Fibroblast of lung (primary cell): ENCODE measurements around the gene MOBP. TPM values are rescaled to one million over a fixed set of nuclear protein-coding genes. Genes with fewer than 3 reads are reported as not detected.

ENCODE experiments used
- DNase-seq, 2 donors: peaks; one replicate each; pipeline versions ENCODE4 v3.0.0 to v3.0.0-alpha.2; 2010; ENCODE audit warnings: low read depth in 2 of 2
- H2AFZ ChIP-seq: 2 replicates; pipeline ENCODE4 v1.5.1; 2012; ENCODE audit warnings: low read length, control low read depth, inconsistent platforms
- H3K27ac ChIP-seq: 2 replicates; pipeline ENCODE4 v1.5.1; 2011; ENCODE audit warnings: low read length, control low read depth; ENCODE audit not compliant: insufficient read depth
- H3K27me3 ChIP-seq: 2 replicates; pipeline ENCODE4 v1.5.1; 2011; ENCODE audit warnings: mild to moderate bottlenecking, low read length; ENCODE audit not compliant: control insufficient read depth, insufficient read depth
- H3K36me3 ChIP-seq: 2 replicates; pipeline ENCODE4 v1.5.1; 2011; ENCODE audit warnings: low read length; ENCODE audit not compliant: control insufficient read depth, insufficient read depth
- H3K4me1 ChIP-seq: 2 replicates; pipeline ENCODE4 v1.5.1; 2011; ENCODE audit warnings: low read length; ENCODE audit not compliant: control insufficient read depth, insufficient read depth; ENCODE audit errors: extremely low read depth
- H3K4me2 ChIP-seq: 2 replicates; pipeline ENCODE4 v1.5.1; 2011; ENCODE audit warnings: low read length, control low read depth; ENCODE audit not compliant: insufficient read depth; ENCODE audit errors: extremely low read depth
- H3K4me3 ChIP-seq, 4 experiments: fragments of 200-600 bp in 1 of 4; sonication (generic) in 1 of 4; replicated peaks in 1 of 4; 2 replicates each; pipeline ENCODE4 v1.5.1; 2011 to 2016; ENCODE audit warnings: low read length in 4 of 4, low read depth in 3 of 4, mild to moderate bottlenecking in 3 of 4, control low read depth in 2 of 4, inconsistent platforms in 1 of 4, mixed read lengths in 1 of 4; ENCODE audit not compliant: insufficient read depth in 1 of 4; ENCODE audit errors: control extremely low read depth in 1 of 4
- H3K79me2 ChIP-seq: 2 replicates; pipeline ENCODE4 v1.5.1; 2012; ENCODE audit warnings: mild to moderate bottlenecking, low read length, inconsistent platforms; ENCODE audit not compliant: control insufficient read depth, insufficient read depth
- H3K9ac ChIP-seq: 2 replicates; pipeline ENCODE4 v1.5.1; 2011; ENCODE audit warnings: mild to moderate bottlenecking, low read length, control low read depth; ENCODE audit not compliant: insufficient read depth
- H3K9me3 ChIP-seq: 2 replicates; pipeline ENCODE4 v1.5.1; 2012; ENCODE audit warnings: low read depth, low read length; ENCODE audit not compliant: control insufficient read depth, insufficient read depth
- H4K20me1 ChIP-seq: 2 replicates; pipeline ENCODE4 v1.5.1; 2011; ENCODE audit warnings: low read length; ENCODE audit not compliant: control insufficient read depth, insufficient read depth; ENCODE audit errors: extremely low read depth
- EZH2 ChIP-seq: IDR thresholded peaks from 2 replicates; pipeline ENCODE4 v1.5.1; 2012; ENCODE audit warnings: low read length, control low read depth, mild to moderate bottlenecking; ENCODE audit errors: missing control alignments
- polyA plus RNA-seq, 2 donors: library from polyadenylated mRNA; depleted of rRNA in 1 of 2; stranded (reverse) in 1 of 2; unstranded in 1 of 2; fragments of >200 nt; gene quantifications; 2 replicates each; pipeline ENCODE4 v1.2.1, GENCODE V29; 2011 to 2012; ENCODE audit warnings: missing spikeins in 1 of 2
- total RNA-seq: library from RNA; depleted of rRNA; stranded (reverse); fragments of >200 nt; gene quantifications from 2 replicates; pipeline ENCODE4 v1.2.1, GENCODE V29; 2014
- TF ChIP-seq, protein P1 (sequence below), 2 donors: IDR thresholded peaks in 1 of 2; conservative IDR thresholded peaks in 1 of 2; 1 replicate in 1 of 2; 2 replicates in 1 of 2; pipeline ENCODE4 v1.5.1; 2011 to 2012; ENCODE audit warnings: low read length in 2 of 2, control low read depth in 1 of 2, inconsistent platforms in 1 of 2, low read depth in 1 of 2, mild to moderate bottlenecking in 1 of 2

MOBP gene
- total and polyA plus RNA-seq, 2 donors (not counting 1 experiment from before 2014, with no cell fraction given) = not detected

DNA sequence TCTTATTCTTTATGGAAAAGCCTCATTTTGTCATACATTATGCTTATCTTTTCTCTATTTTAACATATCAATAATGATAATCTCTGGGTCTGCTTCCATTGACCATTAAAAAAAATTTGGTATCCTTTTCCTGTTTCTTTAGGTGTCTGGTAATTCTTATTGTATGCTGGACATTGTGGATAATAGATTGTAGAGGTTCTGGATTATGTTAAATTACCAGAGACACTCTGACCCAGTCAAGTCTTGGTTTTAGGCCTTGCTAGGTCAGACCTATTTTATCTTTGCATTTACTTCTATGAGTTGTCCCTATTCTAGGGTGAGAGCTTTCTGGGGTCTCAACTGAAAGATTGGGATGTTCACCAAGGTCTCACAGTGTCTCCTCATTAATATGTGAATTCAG lies 9.3 kb downstream of the MOBP start:
- Histone ChIP-seq H3K4me2 (no peak overlapping the region), H3K27me3 (no peaks in the 10 kb centered on the region), H3K79me2 (no peaks in the 10 kb centered on the region), H4K20me1 (no peaks in the 10 kb centered on the region), H3K4me3 (no peak overlapping the region), H3K9ac (no peak overlapping the region), H3K4me1 (no peaks in the 10 kb centered on the region), H2AFZ (no peak overlapping the region), H3K9me3 (no peaks in the 10 kb centered on the region), H3K36me3 (no peaks in the 10 kb centered on the region), H3K27ac (no peak overlapping the region)
- DNase-seq = no peak
- TF ChIP-seq, protein P1, sequence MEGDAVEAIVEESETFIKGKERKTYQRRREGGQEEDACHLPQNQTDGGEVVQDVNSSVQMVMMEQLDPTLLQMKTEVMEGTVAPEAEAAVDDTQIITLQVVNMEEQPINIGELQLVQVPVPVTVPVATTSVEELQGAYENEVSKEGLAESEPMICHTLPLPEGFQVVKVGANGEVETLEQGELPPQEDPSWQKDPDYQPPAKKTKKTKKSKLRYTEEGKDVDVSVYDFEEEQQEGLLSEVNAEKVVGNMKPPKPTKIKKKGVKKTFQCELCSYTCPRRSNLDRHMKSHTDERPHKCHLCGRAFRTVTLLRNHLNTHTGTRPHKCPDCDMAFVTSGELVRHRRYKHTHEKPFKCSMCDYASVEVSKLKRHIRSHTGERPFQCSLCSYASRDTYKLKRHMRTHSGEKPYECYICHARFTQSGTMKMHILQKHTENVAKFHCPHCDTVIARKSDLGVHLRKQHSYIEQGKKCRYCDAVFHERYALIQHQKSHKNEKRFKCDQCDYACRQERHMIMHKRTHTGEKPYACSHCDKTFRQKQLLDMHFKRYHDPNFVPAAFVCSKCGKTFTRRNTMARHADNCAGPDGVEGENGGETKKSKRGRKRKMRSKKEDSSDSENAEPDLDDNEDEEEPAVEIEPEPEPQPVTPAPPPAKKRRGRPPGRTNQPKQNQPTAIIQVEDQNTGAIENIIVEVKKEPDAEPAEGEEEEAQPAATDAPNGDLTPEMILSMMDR (conservative IDR thresholded peaks at IDR 0.05 in 1 of 2, IDR thresholded peaks at IDR 0.05 in 1 of 2; ENCODE audit: low read depth in 1 of 2, low read length in 2 of 2) = no peak
- TF ChIP-seq EZH2 = no peak

DNA sequence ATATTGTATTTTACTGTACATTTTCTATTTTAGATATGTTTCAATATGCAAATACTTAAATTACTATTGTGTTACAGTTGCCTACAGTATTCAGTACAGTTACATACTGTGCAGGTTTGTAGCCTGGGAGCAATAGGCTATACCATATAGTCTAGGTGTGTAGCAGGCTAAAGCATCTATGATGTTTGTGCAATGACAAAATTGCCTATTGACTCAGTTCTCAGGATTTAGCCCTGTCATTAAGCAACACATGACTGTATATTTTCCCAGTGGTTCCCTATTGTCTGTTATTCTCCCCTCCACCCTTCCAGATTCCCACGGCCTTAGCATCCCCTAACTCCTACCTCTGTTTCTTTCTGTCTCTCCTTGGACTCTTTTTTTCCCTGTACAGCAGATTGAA lies 10.7 kb downstream of the MOBP start:
- Histone ChIP-seq H3K4me2 (no peak overlapping the region), H3K9me3 (no peaks in the 10 kb centered on the region), H3K9ac (no peak overlapping the region), H2AFZ (no peak overlapping the region), H3K4me1 (no peaks in the 10 kb centered on the region), H4K20me1 (no peaks in the 10 kb centered on the region), H3K79me2 (no peaks in the 10 kb centered on the region), H3K27ac (no peak overlapping the region), H3K36me3 (no peaks in the 10 kb centered on the region), H3K27me3 (no peaks in the 10 kb centered on the region), H3K4me3 (no peak overlapping the region)
- no peak for DNase-seq
- no peak for TF ChIP-seq EZH2
- TF ChIP-seq, protein P1 (conservative IDR thresholded peaks at IDR 0.05 in 1 of 2, IDR thresholded peaks at IDR 0.05 in 1 of 2; ENCODE audit: low read depth in 1 of 2, low read length in 2 of 2) = no peak

GRCh38 chr3:39479701-39480414 lies 12.4 kb downstream of the MOBP start:
- no peak for TF ChIP-seq EZH2
- TF ChIP-seq, protein P1 (conservative IDR thresholded peaks at IDR 0.05 in 1 of 2, IDR thresholded peaks at IDR 0.05 in 1 of 2; ENCODE audit: low read depth in 1 of 2, low read length in 2 of 2) = no peak
- DNase-seq = no peak
- Histone ChIP-seq H3K36me3 (no peaks in the 10 kb centered on the region), H3K9ac (no peak overlapping the region), H3K27me3 (no peaks in the 10 kb centered on the region), H4K20me1 (no peaks in the 10 kb centered on the region), H3K4me2 (no peak overlapping the region), H3K4me1 (no peaks in the 10 kb centered on the region), H3K9me3 (no peaks in the 10 kb centered on the region), H2AFZ (no peak overlapping the region), H3K27ac (no peak overlapping the region), H3K4me3 (no peak overlapping the region), H3K79me2 (no peaks in the 10 kb centered on the region)
